GM12878 (cell line): ENCODE results near the gene TRPV3. TPM values are rescaled to one million over a fixed set of nuclear protein-coding genes. Genes with fewer than 3 reads are reported as not detected.

Source experiments
- ATAC-seq: fragments of 200-7000 bp; cut with Tn5 transposase; 3 replicates; pipeline ENCODE4 v1.9.1; 2020; ENCODE audit warnings: mild to moderate bottlenecking, moderate library complexity
- BruUV-seq: library from RNA; stranded (reverse); fragments of 400-500 nt; replicated peaks from 2 replicates; lab custom pipeline; 2021; lab: Mats Ljungman, UMichigan
- CTCF ChIA-PET: fragments of 300-600 bp; sonication (Branson Sonifier 250); formaldehyde crosslinking; extraction: SDS; loops from one replicate; lab custom pipeline; 2021; ENCODE audit warnings: inconsistent platforms; lab: Yijun Ruan, JAX
- POLR2A ChIA-PET: fragments of 350-600 bp; formaldehyde crosslinking; extraction: SDS; loops from one replicate; lab custom pipeline; 2021; ENCODE audit warnings: inconsistent platforms; lab: Charles Lee
- RAD21 ChIA-PET: fragments of 300-600 bp; sonication (Branson Sonifier 250); formaldehyde crosslinking; loops from one replicate; lab custom pipeline; 2023; ENCODE audit warnings: antibody characterized with exemption; ENCODE audit not compliant: unreplicated experiment; lab: Charles Lee
- SMC1A ChIA-PET: fragments of 300-600 bp; sonication (Branson Sonifier 250); formaldehyde crosslinking; loops from one replicate; lab custom pipeline; 2023; ENCODE audit not compliant: unreplicated experiment, uncharacterized antibody; lab: Charles Lee
- DNase-seq: peaks from one replicate; pipeline ENCODE4 v3.0.0-alpha.2; 2011; ENCODE audit warnings: low read depth, low spot score
- FAIRE-seq: peaks from 3 replicates; lab custom pipeline; 2011; peaks lifted over from hg19 to GRCh38; lab: Jason Lieb, UNC
- H2AFZ ChIP-seq: 2 replicates; pipeline ENCODE4 v1.6.0; 2011; ENCODE audit warnings: low read depth, low read length, control low read depth; ENCODE audit not compliant: control insufficient read depth
- H3K27ac ChIP-seq: 2 replicates; pipeline ENCODE4 v1.5.1; 2011; ENCODE audit warnings: control low read depth; ENCODE audit not compliant: control insufficient read depth, insufficient read depth
- H3K27me3 ChIP-seq, 2 experiments: replicated peaks in 1 of 2; 2 replicates each; pipeline versions ENCODE4 v1.6.0 to v1.6.1; 2011; ENCODE audit warnings: low read length in 1 of 2; ENCODE audit not compliant: control insufficient read depth in 2 of 2, insufficient read depth in 2 of 2
- H3K36me3 ChIP-seq, 2 experiments: 2 replicates each; pipeline ENCODE4 v1.5.1; 2011; ENCODE audit warnings: low read length in 1 of 2; ENCODE audit not compliant: control insufficient read depth in 2 of 2, insufficient read depth in 2 of 2
- H3K4me1 ChIP-seq: 2 replicates; pipeline ENCODE4 v1.6.1; 2011; ENCODE audit warnings: mild to moderate bottlenecking, low read length, moderate library complexity, mixed read lengths; ENCODE audit not compliant: control insufficient read depth, insufficient read depth
- H3K4me2 ChIP-seq: 2 replicates; pipeline ENCODE4 v1.6.0; 2011; ENCODE audit warnings: control low read depth; ENCODE audit not compliant: control insufficient read depth, insufficient read depth
- H3K4me3 ChIP-seq: fragments of 200-600 bp; sonication (generic); 2 replicates; pipeline ENCODE4 v1.5.1; 2016
- H3K79me2 ChIP-seq: 2 replicates; pipeline ENCODE4 v1.6.0; 2011; ENCODE audit warnings: low read length; ENCODE audit not compliant: control insufficient read depth, insufficient read depth
- H3K9ac ChIP-seq: 2 replicates; pipeline ENCODE4 v1.8.0; 2011; ENCODE audit warnings: low read length, control low read depth, mixed read lengths; ENCODE audit not compliant: control insufficient read depth, insufficient read depth
- H3K9me3 ChIP-seq: replicated peaks from 3 replicates; pipeline ENCODE4 v1.5.1; 2011; ENCODE audit warnings: mild to moderate bottlenecking, low read length; ENCODE audit not compliant: control insufficient read depth, insufficient read depth
- H4K20me1 ChIP-seq: 2 replicates; pipeline ENCODE4 v1.6.0; 2011; ENCODE audit not compliant: control insufficient read depth, insufficient read depth
- BCL11A ChIP-seq: IDR thresholded peaks from 2 replicates; pipeline ENCODE4 v1.6.1; 2011; ENCODE audit warnings: low read depth, low read length
- CBX3 ChIP-seq: fragments of 200-600 bp; sonication (generic); IDR thresholded peaks from 2 replicates; pipeline ENCODE4 v1.6.1; 2016; ENCODE audit warnings: low read depth, borderline replicate concordance
- CBX5 ChIP-seq: sonication (generic); IDR thresholded peaks from 2 replicates; pipeline ENCODE4 v1.6.1; 2016; ENCODE audit warnings: low read depth, moderate library complexity, mild to moderate bottlenecking, inconsistent platforms
- DPF2 ChIP-seq: fragments of 450-650 bp; IDR thresholded peaks from 2 replicates; pipeline ENCODE4 v1.6.1; 2017; ENCODE audit warnings: mild to moderate bottlenecking
- EP300 ChIP-seq, 2 experiments: fragments of 150-350 bp in 1 of 2; IDR thresholded peaks; 2 replicates each; pipeline ENCODE4 v1.6.1; 2011 to 2012; ENCODE audit warnings: low read depth in 2 of 2, low read length in 2 of 2, borderline replicate concordance in 1 of 2, improper control_type of control experiment in 1 of 2, inconsistent platforms in 1 of 2; ENCODE audit not compliant: control insufficient read depth in 1 of 2
- HCFC1 ChIP-seq: fragments of 150-350 bp; IDR thresholded peaks from 2 replicates; pipeline ENCODE4 v1.6.1; 2014; ENCODE audit warnings: low read length
- HDGF ChIP-seq: fragments of 450-650 bp; IDR thresholded peaks from 2 replicates; pipeline ENCODE4 v1.6.1; 2016; ENCODE audit warnings: antibody characterized with exemption
- IRF3 ChIP-seq: fragments of 450-650 bp; IDR thresholded peaks from 2 replicates; pipeline ENCODE4 v1.6.1; 2014; ENCODE audit warnings: mild to moderate bottlenecking
- IRF4 ChIP-seq: IDR thresholded peaks from 2 replicates; pipeline ENCODE4 v1.6.1; 2011; ENCODE audit warnings: low read depth, low read length
- KDM1A ChIP-seq: fragments of 200-600 bp; sonication (generic); IDR thresholded peaks from 2 replicates; pipeline ENCODE4 v1.6.1; 2016; ENCODE audit warnings: borderline replicate concordance
- NFXL1 ChIP-seq: fragments of 450-650 bp; IDR thresholded peaks from 2 replicates; pipeline ENCODE4 v1.6.1; 2017; ENCODE audit warnings: antibody characterized with exemption, mild to moderate bottlenecking, borderline replicate concordance
- NR2F1 ChIP-seq: fragments of 450-650 bp; conservative IDR thresholded peaks from 2 replicates; pipeline ENCODE4 v1.6.1; 2017; ENCODE audit warnings: mild to moderate bottlenecking
- NRF1 ChIP-seq: conservative IDR thresholded peaks from 2 replicates; pipeline ENCODE4 v1.6.1; 2011; ENCODE audit warnings: mild to moderate bottlenecking, low read depth, low read length, improper control_type of control experiment
- RFX5 ChIP-seq: IDR thresholded peaks from 2 replicates; pipeline ENCODE4 v1.6.1; 2011; ENCODE audit warnings: low read depth, low read length, improper control_type of control experiment
- RUNX3 ChIP-seq: IDR thresholded peaks from 2 replicates; pipeline ENCODE4 v1.6.1; 2012; ENCODE audit warnings: low read length, inconsistent platforms
- SREBF1 ChIP-seq: IDR thresholded peaks from 2 replicates; pipeline ENCODE4 v1.6.1; 2012; ENCODE audit warnings: mild to moderate bottlenecking, low read length
- SREBF2 ChIP-seq: IDR thresholded peaks from 2 replicates; pipeline ENCODE4 v1.6.1; 2012; ENCODE audit warnings: mild to moderate bottlenecking, low read length
- SUZ12 ChIP-seq: fragments of 200-600 bp; sonication (generic); IDR thresholded peaks from one replicate; pipeline ENCODE4 v1.6.1; 2018; ENCODE audit warnings: antibody characterized with exemption, mild to moderate bottlenecking; ENCODE audit not compliant: unreplicated experiment
- ZBTB11 ChIP-seq: fragments of 450-650 bp; formaldehyde crosslinking; IDR thresholded peaks from 2 replicates; pipeline ENCODE4 v1.5.0; 2022; ENCODE audit warnings: mild to moderate bottlenecking, missing genetic modification characterization
- ZNF274 ChIP-seq: IDR thresholded peaks from one replicate; pipeline ENCODE4 v1.8.0; 2011; ENCODE audit not compliant: insufficient read length, insufficient read depth
- WGBS: methylation state at CpG from one replicate; pipeline ENCODE4 v1.1.6; 2016; ENCODE audit warnings: low lambda C conversion rate; ENCODE audit not compliant: insufficient replicate concordance, insufficient coverage; ENCODE audit errors: missing lambda C conversion rate; 5-methylcytosine and 5-hydroxymethylcytosine counted together
- in situ Hi-C: fragments of 300-500 bp; cut with MboI; formaldehyde crosslinking; loops from 9 replicates; pipeline ENCODE4 v1.14.3; 2018; ENCODE audit warnings: mixed read lengths
- intact Hi-C: fragments of 100-400 bp; cut with micrococcal nuclease; formaldehyde crosslinking; loops from one replicate; pipeline ENCODE4 v1.14.2; 2022; ENCODE audit not compliant: unreplicated experiment
- polyA plus RNA-seq, 11 experiments: library from polyadenylated mRNA; depleted of rRNA in 4 of 11; unstranded in 6 of 11; stranded (reverse) in 5 of 11; fragments of >200 nt; fragmentation: Nextera tagmentation in 4 of 11; fragmentation: Illumina TruSeq in 1 of 11; extraction: Ambion mirVana in 4 of 11; extraction: Trizol in 1 of 11; gene quantifications; 1 replicate in 1 of 11; 2 replicates in 10 of 11; pipeline versions ENCODE4 v1.2.1 to v1.2.3, GENCODE V29; 2011 to 2016; ENCODE audit warnings: inconsistent platforms in 2 of 11, missing spikeins in 2 of 11, low read depth in 1 of 11
- total RNA-seq, 4 experiments: library from RNA; depleted of rRNA in 3 of 4; stranded (reverse); fragments of >200 nt in 3 of 4; fragmentation: Illumina TruSeq in 1 of 4; extraction: Trizol in 1 of 4; gene quantifications; 2 replicates each; pipeline versions ENCODE4 v1.2.1 to v1.2.3, GENCODE V29; 2013 to 2021

TRPV3 gene
- total and polyA plus RNA-seq, 10 of the 15 experiments (the other 5 are each of a cell fraction or from before 2014, with no cell fraction given): 0.52 to 12.0 (median 2.7) TPM

- H3K79me2 ChIP-seq: no peaks in the 10 kb centered on the region
- H2AFZ ChIP-seq: no peak overlapping the region
- 70% methylated on average over 21 of the region's 21 CpGs for WGBS
- H3K9ac ChIP-seq: no peak overlapping the region
- H3K36me3 ChIP-seq: no peaks in the 10 kb centered on the region
- intact Hi-C loops (no loop called here), in situ Hi-C loops (no loop called here)
- TF ChIP-seq RFX5 (no peak), IRF4 (no peak), DPF2 (no peak), EP300 (IDR thresholded peaks at IDR 0.05; ENCODE audit: borderline replicate concordance in 1 of 2, control insufficient read depth in 1 of 2, low read depth in 2 of 2, low read length in 2 of 2) (no peak), HDGF (no peak), HCFC1 (no peak), CBX3 (no peak), IRF3 (no peak), SREBF1 (no peak), ZBTB11 (CRISPR knock-in tag) (no peak), SREBF2 (no peak), BCL11A (no peak), NRF1 (no peak), RUNX3 (no peak), KDM1A (no peak), ZNF274 (no peak), NR2F1 (no peak), SUZ12 (no peak), CBX5 (no peak), NFXL1 (no peak)
- DNase-seq (no peak), ATAC-seq (no peak), FAIRE-seq (no peak)
- CTCF ChIA-PET: no interaction called here
- H3K27me3 ChIP-seq: no peaks in the 10 kb centered on the region
- no peaks in the 10 kb centered on the region for H3K9me3 ChIP-seq
- SMC1A ChIA-PET: interaction anchor here (0.8 kb wide), 1 partner anchor 52 kb away, joined by 4 read pairs; no protein-coding TSS in a partner anchor
- no peaks in the 10 kb centered on the region for H3K4me1 ChIP-seq
- POLR2A ChIA-PET: interaction anchor here (0.7 kb wide), 1 partner anchor 119 kb away, joined by 4 read pairs; no protein-coding TSS in a partner anchor
- BruUV-seq: no TSS peak
- H3K27ac ChIP-seq: no peak overlapping the region
- H4K20me1 ChIP-seq: no peaks in the 10 kb centered on the region
- RAD21 ChIA-PET: no interaction called here
- no peak overlapping the region for H3K4me3 ChIP-seq
- H3K4me2 ChIP-seq: no peak overlapping the region
These were observed 85.5 kb downstream of the TRPV3 start for GRCh38 chr17:3472137-3472536.
